ENCODE results near the gene AIFM2. TPM values are rescaled to one million over a fixed set of nuclear protein-coding genes. Genes with fewer than 3 reads are reported as not detected.

AIFM2 gene
- total and polyA plus RNA-seq, 2 of the 13 experiments (the other 11 are each of a cell fraction or from before 2014, with no cell fraction given) = 20.3 to 29.5 TPM

GRCh38 chr10:70122742-70123141 is 9.9 kb downstream of the AIFM2 start:
- in situ Hi-C loops (cut with HindIII; ENCODE audit: extremely low pct_ligation_motif_present, low pct_unique_long_range_greater_than_20kb) = no loop called here
- DNase-seq (ENCODE audit: low spot score) (no peak), FAIRE-seq (no peak), ATAC-seq (no peak)
- Histone ChIP-seq H3K4me3 (replicated peaks in 1 of 3; ENCODE audit: insufficient read depth in 1 of 3, low read depth in 2 of 3, low read length in 3 of 3) (no peak overlapping the region), H4K20me1 (ENCODE audit: insufficient read depth, low read length) (0 out of 2 replicates have a peak, but pooled peaks cover 2% of the 10 kb centered on the region), H3K9me3 (ENCODE audit: low read length) (no peaks in the 10 kb centered on the region), H3K27me3 (ENCODE audit: control insufficient read depth in 1 of 2, insufficient read depth in 2 of 2, low read length in 2 of 2) (no peaks in the 10 kb centered on the region), H3K4me2 (ENCODE audit: low read depth, low read length) (no peak overlapping the region), H3K79me2 (ENCODE audit: insufficient read depth, low read length) (peaks cover 17% of the 10 kb centered on the region), H3K36me3 (replicated peaks in 1 of 2; ENCODE audit: control insufficient read depth in 1 of 2, insufficient read depth in 2 of 2, low read length in 2 of 2) (peaks cover 19 to 60% of the 10 kb centered on the region in 2 experiments), H2AFZ (ENCODE audit: low read length) (no peak overlapping the region), H3K9ac (ENCODE audit: insufficient read depth, low read depth, low read length) (no peak overlapping the region), H3K27ac (ENCODE audit: extremely low read length, insufficient read depth, low read length) (no peak overlapping the region), H3K4me1 (ENCODE audit: insufficient read depth, low read length) (0 out of 2 replicates have a peak, but pooled peaks cover 3% of the 10 kb centered on the region)
- TF ChIP-seq ZNF652 (CRISPR knock-in tag; IDR thresholded peaks at IDR 0.05; ENCODE audit: borderline replicate concordance, low read depth) = 0 out of 2 replicates have a peak, but pooled peaks have one; percentile 11
- TF ChIP-seq PLRG1 (conservative IDR thresholded peaks at IDR 0.05) = no peak
- ChIA-PET CTCF (ENCODE audit: low intra/inter-chr PET ratio, low total read pairs) (no interaction called here), POLR2A (interaction anchor here (1.3 kb wide), 1 partner anchor 14 kb away, joined by 5 read pairs; no protein-coding TSS in a partner anchor)
- WGBS (ENCODE audit: low lambda C conversion rate) = 92% methylated on average over 5 of the region's 5 CpGs
- intact Hi-C loops (cut with micrococcal nuclease; ENCODE audit: unreplicated experiment) = no loop called here
- BruUV-seq (replicated peaks) = no TSS peak

- Histone ChIP-seq H3K27ac (ENCODE audit: extremely low read length, insufficient read depth, low read length) (no peak overlapping the region), H3K36me3 (replicated peaks in 1 of 2; ENCODE audit: control insufficient read depth in 1 of 2, insufficient read depth in 2 of 2, low read length in 2 of 2) (peaks cover 23 to 63% of the 10 kb centered on the region in 2 experiments), H4K20me1 (ENCODE audit: insufficient read depth, low read length) (0 out of 2 replicates have a peak, but pooled peaks cover 2% of the 10 kb centered on the region), H3K9ac (ENCODE audit: insufficient read depth, low read depth, low read length) (no peak overlapping the region), H3K4me1 (ENCODE audit: insufficient read depth, low read length) (no peaks in the 10 kb centered on the region), H3K27me3 (ENCODE audit: control insufficient read depth in 1 of 2, insufficient read depth in 2 of 2, low read length in 2 of 2) (no peaks in the 10 kb centered on the region), H3K4me3 (replicated peaks in 1 of 3; ENCODE audit: insufficient read depth in 1 of 3, low read depth in 2 of 3, low read length in 3 of 3) (no peak overlapping the region), H3K9me3 (ENCODE audit: low read length) (no peaks in the 10 kb centered on the region), H2AFZ (ENCODE audit: low read length) (no peak overlapping the region), H3K79me2 (ENCODE audit: insufficient read depth, low read length) (peaks cover 6% of the 10 kb centered on the region), H3K4me2 (ENCODE audit: low read depth, low read length) (no peak overlapping the region)
- no TSS peak for BruUV-seq (replicated peaks)
- no peak for FAIRE-seq
- no peak for ATAC-seq
- ChIA-PET CTCF (ENCODE audit: low intra/inter-chr PET ratio, low total read pairs) (no interaction called here), POLR2A (interaction anchor here (1.3 kb wide), 1 partner anchor 12 kb away, joined by 5 read pairs; no protein-coding TSS in a partner anchor)
- intact Hi-C loops (cut with micrococcal nuclease; ENCODE audit: unreplicated experiment) = no loop called here
- WGBS (ENCODE audit: low lambda C conversion rate) = 96% methylated on average over 11 of the region's 11 CpGs
- in situ Hi-C loops (cut with HindIII; ENCODE audit: extremely low pct_ligation_motif_present, low pct_unique_long_range_greater_than_20kb) = no loop called here
- DNase-seq (ENCODE audit: low spot score) = no peak
- no peak for TF ChIP-seq HNF4G (IDR thresholded peaks at IDR 0.05; ENCODE audit: borderline replicate concordance, low read depth, low read length)
- no peak for TF ChIP-seq HNF4G (CRISPR knock-in tag; IDR thresholded peaks at IDR 0.05; ENCODE audit: borderline replicate concordance, low read depth)
- TF ChIP-seq NFIC (IDR thresholded peaks at IDR 0.05; ENCODE audit: low read length) = no peak
- TF ChIP-seq RFXAP (CRISPR knock-in tag; IDR thresholded peaks at IDR 0.05; ENCODE audit: borderline replicate concordance) = no peak
- no peak for TF ChIP-seq IRF2 (CRISPR knock-in tag; IDR thresholded peaks at IDR 0.05)
- no peak for TF ChIP-seq ATF5 (CRISPR knock-in tag; IDR thresholded peaks at IDR 0.05; ENCODE audit: low read depth)
- no peak for TF ChIP-seq ADNP (CRISPR knock-in tag; IDR thresholded peaks at IDR 0.05)
- no peak for TF ChIP-seq KDM6A (CRISPR knock-in tag; IDR thresholded peaks at IDR 0.05; ENCODE audit: low read depth)
- TF ChIP-seq ZNF20 (CRISPR knock-in tag; IDR thresholded peaks at IDR 0.05) = no peak
- TF ChIP-seq HNF1B (CRISPR knock-in tag; IDR thresholded peaks at IDR 0.05) = no peak
- TF ChIP-seq REPIN1 (CRISPR knock-in tag; IDR thresholded peaks at IDR 0.05; ENCODE audit: borderline replicate concordance, low read depth) = no peak
- TF ChIP-seq EEA1 (CRISPR knock-in tag; IDR thresholded peaks at IDR 0.05; ENCODE audit: borderline replicate concordance) = no peak
- no peak for TF ChIP-seq KLF15 (CRISPR knock-in tag; IDR thresholded peaks at IDR 0.05; ENCODE audit: borderline replicate concordance)
- no peak for TF ChIP-seq ZNF230 (CRISPR knock-in tag; IDR thresholded peaks at IDR 0.05)
- TF ChIP-seq ZNF816 (CRISPR knock-in tag; IDR thresholded peaks at IDR 0.05; ENCODE audit: borderline replicate concordance) = no peak
Observed at GRCh38 chr10:70121281-70121949, 11.2 kb downstream of the AIFM2 start.

Data from HepG2 (cell line).